Stimulated activated naive CD8-positive, alpha-beta T cell treated with anti-CD3 and anti-CD28 coated beads, Interleukin-15, amount 100 ng/mL, for 72 hours (primary cell): ENCODE measurements around the gene IL22RA1.

Source experiments
- ATAC-seq: fragments of 150-1000 bp; cut with Tn5 transposase; 2 replicates; pipeline ENCODE4 v1.10.0; 2021; ENCODE audit warnings: mild to moderate bottlenecking, moderate library complexity
- DNase-seq, 2 donors: peaks; one replicate each; pipeline ENCODE4 v3.0.0; 2021 to 2022
- H3K27ac Mint-ChIP-seq, 2 donors: one replicate each; pipeline ENCODE4 v1.8.0; 2022; ENCODE audit warnings: mild to moderate bottlenecking in 2 of 2, mixed read lengths in 2 of 2, moderate library complexity in 2 of 2
- H3K27me3 Mint-ChIP-seq: one replicate; pipeline ENCODE4 v1.8.0; 2022; ENCODE audit warnings: mixed read lengths
- H3K4me1 Mint-ChIP-seq: one replicate; pipeline ENCODE4 v1.8.0; 2022; ENCODE audit warnings: mild to moderate bottlenecking, mixed read lengths
- H3K4me3 Mint-ChIP-seq, 2 donors: one replicate each; pipeline ENCODE4 v1.8.0; 2022; ENCODE audit warnings: mild to moderate bottlenecking in 2 of 2, mixed read lengths in 2 of 2, moderate library complexity in 1 of 2
- H3K9me3 Mint-ChIP-seq, 2 donors: one replicate each; pipeline ENCODE4 v1.8.0; 2022; ENCODE audit warnings: mixed read lengths in 2 of 2

Gene IL22RA1

GRCh38 chr1:24175033-24175755 lies 32.3 kb upstream of the IL22RA1 start:
- H3K9me3 Mint-ChIP-seq = no peaks in the 10 kb centered on the region
- DNase-seq (no peak), ATAC-seq (no peak)
- no peak overlapping the region for H3K4me3 Mint-ChIP-seq
- no peak overlapping the region for H3K27ac Mint-ChIP-seq
- H3K27me3 Mint-ChIP-seq = no peaks in the 10 kb centered on the region
- no peaks in the 10 kb centered on the region for H3K4me1 Mint-ChIP-seq

- Mint-ChIP-seq H3K27me3 (no peaks in the 10 kb centered on the region), H3K4me3 (no peak overlapping the region), H3K9me3 (no peaks in the 10 kb centered on the region), H3K4me1 (no peaks in the 10 kb centered on the region), H3K27ac (no peak overlapping the region)
- DNase-seq = no peak
- ATAC-seq = no peak
Measured at GRCh38 chr1:24173638-24174575, 31.0 kb upstream of the IL22RA1 start.

- ATAC-seq (no peak), DNase-seq (no peak)
- Mint-ChIP-seq H3K4me1 (no peaks in the 10 kb centered on the region), H3K27me3 (no peaks in the 10 kb centered on the region), H3K27ac (no peak overlapping the region), H3K9me3 (no peaks in the 10 kb centered on the region), H3K4me3 (no peak overlapping the region)
Measured at GRCh38 chr1:24172598-24172997, 29.7 kb upstream of the IL22RA1 start.

- Mint-ChIP-seq H3K4me3 (no peak overlapping the region), H3K27me3 (no peaks in the 10 kb centered on the region), H3K27ac (no peak overlapping the region), H3K4me1 (no peaks in the 10 kb centered on the region), H3K9me3 (no peaks in the 10 kb centered on the region)
- ATAC-seq (no peak), DNase-seq (no peak)
Measured at GRCh38 chr1:24169286-24169685, 26.3 kb upstream of the IL22RA1 start.

GRCh38 chr1:24168245-24168644 lies 25.3 kb upstream of the IL22RA1 start:
- ATAC-seq = no peak
- DNase-seq = no peak
- Mint-ChIP-seq H3K4me3 (no peak overlapping the region), H3K27ac (peak overlapping the region in 1 of 2 donors; percentile 1), H3K4me1 (no peaks in the 10 kb centered on the region), H3K9me3 (no peaks in the 10 kb centered on the region), H3K27me3 (no peaks in the 10 kb centered on the region)

- Mint-ChIP-seq H3K9me3 (no peaks in the 10 kb centered on the region), H3K4me3 (no peak overlapping the region), H3K27me3 (no peaks in the 10 kb centered on the region), H3K4me1 (no peaks in the 10 kb centered on the region), H3K27ac (no peak overlapping the region)
- DNase-seq (no peak), ATAC-seq (no peak)
Measured at GRCh38 chr1:24167008-24167407, 24.1 kb upstream of the IL22RA1 start.

- Mint-ChIP-seq H3K27ac (no peak overlapping the region), H3K4me1 (no peaks in the 10 kb centered on the region), H3K9me3 (no peaks in the 10 kb centered on the region), H3K27me3 (no peaks in the 10 kb centered on the region), H3K4me3 (no peak overlapping the region)
- DNase-seq = no peak
- ATAC-seq = no peak
Measured at GRCh38 chr1:24165500-24165899, 22.6 kb upstream of the IL22RA1 start.

GRCh38 chr1:24164004-24164403 lies 21.1 kb upstream of the IL22RA1 start:
- DNase-seq (no peak), ATAC-seq (no peak)
- H3K4me1 Mint-ChIP-seq = no peaks in the 10 kb centered on the region
- no peak overlapping the region for H3K4me3 Mint-ChIP-seq
- no peak overlapping the region for H3K27ac Mint-ChIP-seq
- no peaks in the 10 kb centered on the region for H3K27me3 Mint-ChIP-seq
- H3K9me3 Mint-ChIP-seq = no peaks in the 10 kb centered on the region

GRCh38 chr1:24162201-24162600 lies 19.3 kb upstream of the IL22RA1 start:
- peak overlapping the region in 1 of 2 donors; percentile 20 for H3K27ac Mint-ChIP-seq
- DNase-seq (no peak), ATAC-seq (no peak)
- H3K9me3 Mint-ChIP-seq = no peaks in the 10 kb centered on the region
- H3K4me3 Mint-ChIP-seq = no peak overlapping the region
- H3K27me3 Mint-ChIP-seq = no peaks in the 10 kb centered on the region
- H3K4me1 Mint-ChIP-seq = no peaks in the 10 kb centered on the region

- DNase-seq (no peak), ATAC-seq (no peak)
- H3K9me3 Mint-ChIP-seq = no peaks in the 10 kb centered on the region
- H3K4me1 Mint-ChIP-seq = no peaks in the 10 kb centered on the region
- H3K4me3 Mint-ChIP-seq = no peak overlapping the region
- H3K27me3 Mint-ChIP-seq = no peaks in the 10 kb centered on the region
- H3K27ac Mint-ChIP-seq = no peak overlapping the region
Measured at GRCh38 chr1:24161270-24161669, 18.3 kb upstream of the IL22RA1 start.

GRCh38 chr1:24159366-24159765 lies 16.4 kb upstream of the IL22RA1 start:
- Mint-ChIP-seq H3K9me3 (no peaks in the 10 kb centered on the region), H3K27ac (no peak overlapping the region), H3K27me3 (no peaks in the 10 kb centered on the region), H3K4me1 (no peaks in the 10 kb centered on the region), H3K4me3 (no peak overlapping the region)
- ATAC-seq (no peak), DNase-seq (no peak)

- Mint-ChIP-seq H3K9me3 (no peaks in the 10 kb centered on the region), H3K4me1 (no peaks in the 10 kb centered on the region), H3K27me3 (peaks cover 9% of the 10 kb centered on the region), H3K27ac (no peak overlapping the region), H3K4me3 (no peak overlapping the region)
- DNase-seq (no peak), ATAC-seq (no peak)
Measured at GRCh38 chr1:24157918-24158481, 15.1 kb upstream of the IL22RA1 start.

- no peak overlapping the region for H3K4me3 Mint-ChIP-seq
- no peaks in the 10 kb centered on the region for H3K9me3 Mint-ChIP-seq
- DNase-seq (no peak), ATAC-seq (no peak)
- H3K4me1 Mint-ChIP-seq = peaks cover 1% of the 10 kb centered on the region
- peaks cover 22% of the 10 kb centered on the region for H3K27me3 Mint-ChIP-seq
- H3K27ac Mint-ChIP-seq = no peak overlapping the region
Measured at GRCh38 chr1:24156542-24157260, 13.8 kb upstream of the IL22RA1 start.

- Mint-ChIP-seq H3K27ac (no peak overlapping the region), H3K9me3 (no peaks in the 10 kb centered on the region), H3K4me1 (peaks cover 16% of the 10 kb centered on the region), H3K4me3 (no peak overlapping the region), H3K27me3 (peaks cover 37% of the 10 kb centered on the region)
- DNase-seq (no peak), ATAC-seq (no peak)
Measured at GRCh38 chr1:24155011-24155782, 12.3 kb upstream of the IL22RA1 start.

GRCh38 chr1:24154215-24154614 lies 11.3 kb upstream of the IL22RA1 start:
- no peak for ATAC-seq
- Mint-ChIP-seq H3K27ac (no peak overlapping the region), H3K9me3 (no peaks in the 10 kb centered on the region), H3K27me3 (peaks cover 46% of the 10 kb centered on the region), H3K4me3 (no peak overlapping the region), H3K4me1 (peaks cover 22% of the 10 kb centered on the region)
- DNase-seq = no peak
